GOT3 (cell line): ENCODE data around the gene SEC22A.

Experiments used
- DNase-seq: peaks from one replicate; lab custom pipeline; 2025; ENCODE audit warnings: mixed read lengths; lab: John Stamatoyannopoulos, UW

SEC22A gene

DNA sequence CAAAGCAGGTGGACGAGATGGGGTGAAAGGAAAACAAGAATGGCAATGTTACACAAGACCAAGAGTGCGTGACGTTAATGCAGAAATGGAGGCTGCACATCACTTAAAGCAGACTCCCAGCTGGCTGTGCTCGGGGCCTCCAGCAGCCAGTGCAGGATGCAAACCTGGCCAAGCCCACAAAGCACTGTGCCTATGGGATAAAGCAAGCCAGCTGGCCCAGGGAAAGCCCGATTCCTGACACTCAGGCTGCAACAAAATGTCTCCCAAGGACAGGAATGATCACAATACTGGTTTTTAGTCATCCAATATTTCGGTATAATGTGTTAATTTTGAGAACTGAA lies 86.2 kb downstream of the SEC22A start:
- no peak for DNase-seq

DNA sequence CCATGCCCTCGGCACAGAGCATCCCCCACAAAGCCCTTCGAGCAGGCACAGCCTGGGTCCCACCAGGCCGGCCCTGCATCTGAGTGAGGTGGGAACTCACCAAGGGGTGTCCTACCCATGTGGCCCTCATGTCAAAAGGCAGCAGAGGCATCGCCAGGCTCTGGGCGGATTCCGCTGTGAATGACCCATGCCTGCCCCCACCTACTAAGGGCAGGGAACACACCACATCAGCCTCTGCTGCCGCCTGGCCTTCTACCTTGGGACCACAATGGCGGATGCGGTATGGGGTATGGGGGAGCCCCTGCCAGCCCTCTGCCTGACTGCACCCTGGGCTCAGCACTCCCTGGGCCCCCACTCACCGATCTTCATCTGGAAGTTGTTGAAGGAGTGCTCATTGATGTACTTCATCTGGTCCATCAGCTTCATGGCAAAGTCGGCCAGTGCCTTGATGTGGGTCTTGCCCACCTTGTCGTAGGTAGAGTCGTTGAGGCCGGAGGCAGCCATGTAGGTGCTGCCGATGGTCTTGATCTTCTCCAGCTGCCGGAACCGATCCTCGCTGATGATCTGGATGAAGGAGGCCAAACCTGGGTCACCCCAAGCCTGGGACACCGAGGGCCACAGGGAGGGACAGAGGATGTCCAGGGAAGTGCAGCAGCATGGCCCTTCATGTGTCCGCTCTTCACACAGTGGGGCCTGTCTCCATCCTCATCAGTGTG lies 87.8 kb downstream of the SEC22A start:
- DNase-seq: no peak

DNA sequence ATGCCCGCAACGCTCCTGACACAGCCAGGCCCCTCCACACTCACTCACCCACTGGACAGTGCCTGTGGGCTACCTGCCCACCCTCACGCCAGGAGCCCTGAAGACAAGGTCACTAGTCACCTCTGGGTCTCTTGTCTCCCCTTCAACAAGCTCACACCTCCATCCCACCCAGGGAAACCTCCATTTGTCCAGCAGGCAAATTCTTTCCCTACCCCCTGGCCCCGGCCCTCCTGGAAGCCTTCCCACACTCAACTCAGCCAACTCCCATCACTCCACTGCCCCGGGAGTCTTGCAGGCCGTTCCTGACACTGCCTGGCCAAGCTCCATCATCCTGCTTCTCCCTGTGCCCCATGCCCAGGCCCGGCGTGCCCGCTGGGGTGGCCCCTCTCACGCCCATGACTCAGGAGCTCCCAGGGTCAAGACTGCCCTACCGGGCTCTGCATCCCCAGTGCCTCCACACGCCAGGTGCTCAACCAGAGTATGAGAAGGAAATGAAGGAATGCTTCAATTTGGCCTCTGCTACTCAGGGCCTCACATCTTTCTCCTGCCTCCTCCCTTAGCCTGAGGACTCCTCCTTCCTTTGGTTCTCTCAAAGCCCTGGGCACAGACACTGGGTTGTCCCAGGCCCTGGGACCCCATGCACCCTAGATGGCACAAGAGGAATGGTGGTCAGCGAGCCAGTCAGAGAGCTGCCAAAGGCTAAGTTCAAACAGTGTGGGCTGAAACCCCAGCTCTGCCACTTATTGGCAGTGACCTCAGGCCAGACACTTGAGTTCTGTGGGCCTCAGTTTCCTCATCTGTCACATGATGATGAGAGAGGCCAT lies 88.6 kb downstream of the SEC22A start:
- no peak for DNase-seq

DNA sequence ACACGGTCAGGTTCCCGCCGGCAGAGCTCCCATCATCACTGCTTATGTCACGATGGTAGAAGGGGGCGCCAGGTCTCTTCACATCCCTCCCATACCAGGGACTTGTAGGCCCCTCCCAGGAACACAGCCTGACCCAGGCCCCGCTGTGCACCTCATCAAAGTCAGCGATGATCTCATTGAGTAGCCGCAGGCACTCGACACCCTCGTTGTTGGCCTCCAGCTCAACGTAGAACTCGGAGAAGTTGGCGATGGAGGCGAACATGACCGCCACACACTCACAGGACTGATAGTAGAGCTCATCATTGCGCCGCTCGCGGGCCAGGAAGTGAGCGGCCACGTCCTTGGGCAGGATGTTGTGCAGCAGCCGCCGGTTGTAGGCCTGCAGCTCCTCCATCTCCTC lies 89.2 kb downstream of the SEC22A start:
- DNase-seq: no peak

DNA sequence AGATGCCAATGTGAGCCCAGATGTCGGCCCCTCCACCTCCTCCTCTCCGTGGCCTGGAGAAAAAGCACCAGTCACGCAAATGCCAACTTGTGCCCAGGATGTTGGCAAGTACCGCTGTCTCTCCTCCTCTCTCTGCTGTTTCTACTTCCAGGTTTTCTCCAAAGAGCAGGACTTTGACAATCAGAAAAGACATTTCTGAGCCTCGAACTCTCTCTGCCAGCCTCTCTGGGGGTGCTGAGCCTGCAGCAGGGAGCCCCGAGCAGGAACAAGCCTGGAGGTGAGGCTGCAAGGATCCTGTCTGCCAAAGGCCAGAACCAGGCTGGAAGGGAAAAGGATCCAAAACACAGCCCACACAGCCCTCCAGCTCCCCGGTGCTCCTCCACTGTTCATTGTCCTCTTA lies 89.7 kb downstream of the SEC22A start:
- DNase-seq: no peak

DNA sequence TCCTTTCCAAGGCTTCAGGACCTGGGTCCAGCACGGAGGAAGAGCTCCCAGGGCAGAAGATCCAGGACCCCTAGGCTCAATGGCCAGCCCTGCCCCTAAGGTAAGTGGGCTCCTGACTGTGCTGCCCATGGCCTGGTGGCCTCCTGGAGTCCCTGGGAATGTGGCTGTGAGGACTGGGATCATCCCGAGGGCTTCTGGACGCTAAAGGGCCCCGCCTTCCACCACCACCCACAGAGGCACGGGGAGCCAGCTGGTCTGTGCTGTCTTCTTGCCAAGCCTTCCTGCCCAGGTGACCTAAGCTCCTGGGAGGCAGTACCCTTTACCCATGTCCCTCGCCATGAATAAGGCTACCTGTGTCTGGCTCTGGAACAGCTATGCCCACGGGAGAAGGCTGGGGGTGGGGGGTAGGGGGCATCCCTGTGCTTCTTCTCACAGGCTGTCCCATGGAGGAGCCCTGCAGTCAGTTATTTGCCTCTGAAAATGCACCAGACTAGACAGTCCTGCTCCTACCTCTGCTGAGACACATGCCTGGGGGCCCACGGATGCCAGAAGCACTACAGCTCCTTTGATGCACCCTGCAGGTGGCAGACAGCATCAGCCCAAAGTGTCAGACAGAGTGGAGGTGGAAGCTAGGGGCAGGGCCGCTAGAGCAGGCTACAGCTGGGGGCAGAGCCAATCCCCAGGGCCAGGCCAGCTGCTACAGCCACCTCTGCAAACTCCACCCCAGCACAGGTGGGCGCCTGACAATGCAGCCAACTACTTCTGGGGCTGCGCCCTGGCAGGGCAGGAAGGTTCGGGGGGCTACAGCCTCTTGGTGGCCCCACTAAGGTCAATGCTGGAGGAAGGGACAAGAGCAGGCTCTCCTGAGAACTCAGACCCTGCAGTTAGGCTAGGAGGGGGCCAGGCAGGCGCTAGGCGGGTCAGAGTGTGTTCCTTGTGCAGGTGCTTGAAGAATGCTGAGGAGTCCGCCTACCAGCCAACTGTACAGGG lies 90.9 kb downstream of the SEC22A start:
- DNase-seq: no peak

DNA sequence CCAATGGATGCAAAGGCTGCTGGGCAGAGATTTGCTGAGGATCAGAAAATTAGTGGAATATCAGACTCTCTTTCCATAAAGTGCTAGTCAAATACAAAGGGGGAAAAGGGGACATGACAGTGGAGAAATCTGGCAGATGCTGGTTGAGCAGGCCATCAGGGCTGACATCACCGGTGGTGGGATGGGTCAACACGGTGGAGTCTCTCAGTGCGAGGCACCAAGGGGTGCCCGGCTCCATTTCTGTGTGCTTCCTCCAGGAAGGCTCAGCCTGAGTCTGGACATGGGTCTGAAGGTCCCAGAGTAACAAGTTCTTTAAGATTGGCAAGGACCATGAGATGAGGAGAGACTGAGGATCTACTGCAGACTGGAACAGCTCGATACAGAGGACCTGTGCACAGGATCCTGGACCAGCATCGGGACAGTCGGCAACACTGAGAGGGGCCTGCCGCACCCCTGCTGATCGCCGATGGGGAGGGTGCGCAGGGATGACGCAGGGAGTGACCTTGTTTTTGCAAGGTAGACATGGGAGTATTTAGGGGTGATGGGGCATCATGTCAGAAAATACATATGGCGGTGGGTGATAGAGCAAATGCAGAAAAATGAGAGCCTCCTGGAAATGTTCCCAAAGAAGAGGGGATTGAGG lies 92.7 kb downstream of the SEC22A start:
- no peak for DNase-seq

DNA sequence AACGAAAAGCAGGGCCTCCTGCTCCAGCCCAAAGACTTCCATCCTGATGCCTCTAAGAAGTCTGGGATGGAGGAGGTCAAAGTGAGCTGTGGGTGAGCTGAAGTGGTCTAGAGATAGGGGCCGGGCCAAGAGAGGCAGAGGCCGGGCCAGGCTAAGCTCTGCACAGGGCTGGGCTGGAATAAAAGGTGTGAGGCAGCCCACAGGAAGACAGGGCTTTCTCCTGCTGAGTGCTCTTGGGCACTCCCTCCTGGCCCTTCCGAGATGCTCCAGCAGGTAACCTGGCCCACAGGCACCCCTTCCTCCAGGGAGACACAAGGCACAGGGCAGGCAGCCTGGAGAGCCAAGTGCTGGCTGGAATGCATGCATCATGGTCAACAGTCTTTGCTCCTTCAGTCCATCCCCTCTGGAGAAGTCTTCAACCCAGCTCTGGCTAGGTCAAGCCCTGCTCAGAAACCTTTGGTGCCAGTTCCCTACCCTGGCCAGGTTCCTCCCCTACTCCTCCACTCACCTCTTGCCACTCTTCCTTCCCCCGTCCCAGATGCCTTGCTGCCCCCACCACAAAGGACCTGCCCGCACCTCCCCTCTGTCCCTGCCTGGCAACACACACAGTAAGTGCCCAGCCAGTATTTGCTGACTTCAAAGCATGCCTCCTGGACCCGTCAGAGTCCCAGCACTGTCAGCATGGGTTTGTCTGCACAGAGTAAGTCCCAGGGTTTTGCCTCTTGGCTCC lies 93.6 kb downstream of the SEC22A start:
- no peak for DNase-seq

DNA sequence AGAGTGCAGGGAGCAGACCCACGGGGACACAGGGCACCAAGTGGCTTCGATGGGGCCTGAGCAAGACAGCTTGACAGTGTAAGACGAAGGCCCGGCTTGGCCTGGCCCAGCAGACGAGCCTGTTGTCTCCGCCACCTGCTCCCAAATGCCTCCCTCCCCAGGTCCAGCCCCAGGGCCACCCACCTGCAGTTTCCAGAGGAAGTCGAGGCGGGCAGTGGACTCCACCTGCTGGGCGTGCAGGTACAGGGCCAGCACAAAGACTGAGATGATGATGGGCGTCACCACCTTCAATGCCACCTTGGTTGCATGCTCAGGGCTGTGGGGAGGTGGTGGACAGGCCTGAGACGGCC lies 94.1 kb downstream of the SEC22A start:
- DNase-seq: no peak

DNA sequence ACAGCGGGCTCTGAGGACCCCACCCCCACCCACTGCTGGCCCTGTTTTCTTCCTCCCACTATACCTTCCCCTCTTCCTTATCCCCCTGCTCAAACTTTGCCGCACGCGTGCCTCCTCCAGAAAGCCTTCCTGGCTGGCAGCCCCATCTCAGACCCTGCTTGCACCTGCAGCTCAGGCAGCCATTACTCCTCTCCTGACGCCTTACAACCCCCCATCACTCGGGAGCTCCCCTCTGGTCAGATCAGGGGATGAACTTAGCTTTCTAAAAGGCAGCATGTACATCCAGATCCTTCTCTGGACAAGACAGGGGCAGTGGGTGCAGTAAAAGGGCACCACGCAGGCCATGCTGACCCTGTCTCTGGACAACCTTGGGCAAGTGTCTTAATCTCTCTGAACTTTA lies 94.5 kb downstream of the SEC22A start:
- DNase-seq: no peak

DNA sequence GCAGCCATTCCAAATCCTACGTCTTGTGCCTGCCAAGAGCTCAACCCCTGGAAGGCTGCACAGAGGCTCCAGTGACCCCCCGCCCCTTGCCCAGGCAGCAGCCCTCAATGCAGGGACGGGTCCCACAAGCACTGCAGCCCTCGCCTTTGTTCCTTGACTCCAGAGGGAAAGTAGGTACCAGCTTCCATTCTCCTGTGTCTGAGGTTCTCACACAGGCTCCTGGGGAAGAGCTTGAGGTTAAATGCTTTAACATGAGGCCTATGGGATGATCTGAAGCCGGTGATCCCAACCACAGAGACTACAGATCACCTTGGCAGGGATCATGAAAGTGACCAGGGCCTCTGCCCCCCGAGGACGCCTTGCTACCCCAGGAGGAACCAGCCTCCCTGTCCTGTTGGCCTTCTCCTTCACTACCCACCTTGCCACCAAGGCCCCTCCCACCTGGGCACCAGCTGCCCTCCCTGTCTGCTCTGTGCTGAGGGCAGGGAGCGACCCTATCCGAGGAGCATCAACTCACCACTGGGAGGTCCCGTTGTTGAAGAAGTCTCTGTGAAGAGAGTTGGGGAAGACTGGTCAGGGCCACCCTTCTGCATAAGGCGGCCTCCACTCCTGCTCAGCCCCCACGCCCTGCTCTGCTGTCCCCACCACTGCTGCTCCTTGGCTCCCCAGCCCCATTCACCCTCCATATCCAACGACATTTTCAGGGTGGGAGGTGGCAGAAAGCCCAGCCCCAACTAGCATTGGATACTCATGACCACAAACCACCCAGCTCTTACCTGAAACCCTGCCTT lies 95.3 kb downstream of the SEC22A start:
- no peak for DNase-seq

DNA sequence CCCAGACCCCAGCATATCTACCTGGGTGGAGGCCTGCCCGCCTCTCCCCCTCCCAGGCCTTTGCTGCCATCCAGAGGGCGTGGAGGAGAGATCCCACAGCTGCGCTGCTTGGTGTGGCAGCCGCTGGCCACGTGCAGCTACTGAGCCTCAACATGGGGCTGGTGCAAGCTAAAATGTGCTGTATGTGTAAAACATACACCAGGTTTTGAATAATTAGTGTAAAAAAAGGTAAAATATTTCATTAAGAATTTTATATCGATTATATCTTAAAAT lies 95.8 kb downstream of the SEC22A start:
- DNase-seq: no peak

DNA sequence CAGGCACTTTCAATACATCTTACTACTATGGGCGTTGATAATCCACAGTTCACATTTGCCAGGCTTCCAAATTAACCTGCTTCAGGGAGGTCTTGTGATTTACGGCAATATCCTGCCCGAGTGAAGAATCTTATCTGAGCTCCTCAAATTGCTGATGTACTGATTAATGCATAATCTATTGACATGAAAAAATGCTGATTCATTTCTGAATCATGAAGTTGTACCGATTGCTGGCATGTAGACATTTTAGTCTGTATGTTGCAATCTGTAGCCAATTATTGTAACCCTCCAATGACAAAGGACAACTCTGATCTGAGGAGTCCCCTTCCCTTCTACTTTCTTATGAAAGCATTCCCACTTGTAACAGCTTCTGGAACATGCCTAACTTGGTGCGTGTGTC lies 97.2 kb downstream of the SEC22A start:
- DNase-seq: no peak

DNA sequence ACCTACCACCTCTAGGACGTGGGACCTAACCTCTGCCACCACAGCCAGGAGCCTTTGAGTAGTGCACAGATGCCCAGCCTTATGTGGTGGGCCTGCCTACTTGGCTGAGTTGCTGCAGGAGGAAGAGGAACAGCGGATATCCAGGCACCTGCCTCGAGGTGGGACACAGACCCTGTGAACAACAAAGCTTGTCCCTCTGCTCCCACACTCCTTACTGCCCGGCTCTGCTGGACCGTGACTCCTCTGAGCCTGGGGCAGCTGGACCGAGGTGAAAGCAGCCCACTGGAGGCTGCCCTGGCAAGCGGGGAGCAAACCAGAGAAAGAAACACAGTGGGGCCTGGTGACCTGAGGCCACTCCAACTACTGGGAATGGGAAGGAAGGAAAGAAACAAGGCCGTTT lies 97.8 kb downstream of the SEC22A start:
- DNase-seq: no peak

DNA sequence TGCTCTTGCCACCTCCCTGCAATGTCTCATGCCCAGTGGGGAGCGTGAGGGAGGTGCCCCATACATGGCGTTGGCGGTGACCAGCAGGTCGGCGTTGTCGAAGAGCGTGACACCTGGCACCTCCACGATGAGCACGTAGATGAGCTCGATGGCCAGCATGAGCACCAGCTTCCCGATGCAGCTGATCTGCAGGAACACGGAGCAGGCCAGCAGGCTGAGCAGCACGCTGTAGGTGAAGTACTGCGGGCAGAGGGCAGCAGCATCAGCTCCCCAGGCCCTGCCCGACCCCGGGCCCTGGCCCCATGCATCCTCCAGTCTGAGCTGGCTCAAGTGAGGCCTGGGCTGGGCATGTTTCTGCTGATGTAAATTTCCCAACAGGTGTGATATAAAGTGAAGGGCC lies 98.3 kb downstream of the SEC22A start:
- no peak for DNase-seq

DNA sequence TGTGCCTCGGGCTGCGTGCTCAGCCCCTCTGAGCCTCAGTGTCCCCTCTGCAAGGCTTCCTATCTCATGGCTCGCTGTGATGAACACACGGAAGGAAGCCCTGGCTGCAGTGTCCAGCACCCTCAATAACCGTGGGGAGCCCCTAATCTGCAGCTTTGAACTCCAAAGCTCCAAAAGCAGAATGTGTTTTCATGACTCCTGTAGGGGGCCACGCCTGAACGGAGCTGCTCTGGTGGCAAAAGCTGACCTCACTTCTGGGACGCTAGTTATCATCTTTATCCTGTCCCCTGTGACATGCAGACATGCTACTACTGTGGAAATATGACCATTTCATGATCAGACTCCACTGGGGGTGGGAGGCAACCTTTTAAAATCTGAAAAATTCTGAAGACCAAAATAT lies 98.8 kb downstream of the SEC22A start:
- no peak for DNase-seq

DNA sequence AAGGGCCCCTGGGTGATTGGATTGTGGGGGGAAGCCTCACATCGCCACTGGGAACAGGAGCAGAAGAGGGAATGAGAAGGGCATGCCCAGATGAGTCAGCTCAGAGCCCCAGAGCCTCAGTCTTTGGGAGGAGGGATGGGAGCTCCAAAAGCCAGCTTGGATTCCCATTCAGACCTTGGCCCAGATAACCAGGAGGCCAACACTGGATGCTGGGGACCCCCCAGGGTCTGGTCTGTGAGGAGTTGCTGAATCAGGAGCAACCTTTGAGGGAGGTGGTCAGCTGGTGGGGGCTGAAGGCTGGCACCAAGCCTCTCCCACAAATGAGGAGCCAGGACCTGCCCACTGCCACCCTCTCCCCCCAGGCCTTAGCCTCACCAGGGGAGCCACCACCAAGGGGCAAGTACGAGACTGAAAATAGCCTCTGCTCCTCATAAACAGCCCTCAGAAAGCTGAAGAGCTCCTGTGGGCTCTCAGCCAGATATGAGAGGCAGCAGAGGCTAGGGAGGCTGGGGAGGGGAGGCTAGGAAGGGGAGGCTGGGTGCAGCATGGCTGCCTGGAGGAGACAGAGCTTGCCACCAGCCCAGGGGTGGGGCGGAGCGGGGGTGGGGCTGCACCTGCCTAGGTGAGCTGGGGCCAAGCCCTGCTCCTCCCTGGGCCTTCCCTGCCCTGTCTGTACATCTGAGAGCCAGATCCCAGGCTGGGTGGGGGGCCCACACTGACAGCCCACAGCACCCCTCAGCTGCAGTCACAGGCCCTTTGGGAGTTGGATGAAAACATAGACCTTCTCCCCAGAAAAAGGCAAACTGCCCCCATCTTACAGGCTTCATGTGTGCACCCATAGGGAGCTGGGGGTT lies 99.8 kb downstream of the SEC22A start:
- DNase-seq: no peak

DNA sequence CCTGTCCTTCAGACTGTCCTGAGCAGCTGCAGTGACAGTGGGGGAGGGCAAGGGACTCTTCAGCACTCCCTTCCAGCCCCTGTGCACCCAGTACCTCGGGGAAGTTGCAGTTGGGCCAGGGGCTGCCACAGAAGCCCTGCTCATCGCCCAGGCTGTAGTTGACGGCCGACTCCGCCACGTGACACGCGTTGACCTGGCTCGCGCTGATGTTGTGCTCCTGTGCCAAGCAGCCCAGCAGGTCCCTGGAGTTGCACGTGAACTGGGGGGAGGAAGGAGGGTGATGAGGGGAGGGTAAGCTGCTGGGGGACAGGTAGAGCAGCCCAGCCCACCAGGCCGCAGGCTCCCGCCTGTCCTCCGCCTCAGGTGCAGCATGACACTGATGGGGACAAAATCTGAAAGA lies 101.2 kb downstream of the SEC22A start:
- no peak for DNase-seq

DNA sequence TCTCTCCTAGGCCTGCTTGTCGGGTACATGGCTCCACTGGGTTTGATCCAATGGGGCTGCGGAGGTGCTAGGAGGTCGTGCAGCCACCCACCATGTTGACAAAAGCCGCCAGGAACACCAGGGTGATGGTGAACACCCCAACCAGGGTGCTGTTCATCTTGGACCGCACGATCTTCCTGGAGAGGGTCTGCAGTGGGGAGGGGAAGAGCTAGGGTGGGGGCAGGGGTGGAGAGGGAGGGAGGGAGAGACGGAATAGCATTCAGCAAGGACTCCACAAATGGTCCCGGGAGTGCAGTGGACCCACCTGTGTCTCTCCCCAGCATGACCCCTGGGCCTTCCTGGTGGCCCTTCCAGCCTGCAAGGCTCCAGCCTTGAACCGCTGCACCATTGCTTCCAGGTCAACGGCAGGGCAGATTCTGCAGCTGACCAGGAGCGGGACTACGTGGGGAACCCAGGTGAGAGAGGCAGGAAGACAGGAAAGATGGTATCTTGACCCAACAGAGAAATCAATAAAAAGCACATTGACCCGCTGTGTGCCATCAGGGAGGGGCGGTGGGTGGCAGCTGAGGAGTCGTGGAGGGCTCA lies 102.3 kb downstream of the SEC22A start:
- no peak for DNase-seq

DNA sequence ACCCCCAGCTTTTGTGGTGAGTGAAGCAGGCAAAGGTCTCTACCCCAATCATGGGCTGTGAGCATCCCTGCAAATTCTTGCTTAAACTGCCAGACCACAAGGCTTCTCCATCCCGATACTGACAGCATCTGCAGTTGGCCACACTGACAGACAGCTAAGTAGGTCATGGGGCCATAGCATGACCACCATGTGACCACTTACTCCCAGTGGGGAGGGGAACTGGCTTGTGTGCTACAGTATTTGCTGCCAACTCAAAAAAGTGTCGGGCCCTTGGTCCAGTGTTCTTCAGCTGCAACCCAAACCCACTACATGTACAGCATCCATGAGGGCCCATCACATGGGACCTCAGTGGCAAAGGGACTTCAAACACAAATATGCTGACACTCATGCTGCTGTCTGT lies 103.4 kb downstream of the SEC22A start:
- DNase-seq: no peak
